Nephron (organoid): ENCODE measurements around the gene ACBD4.
A peak's percentile ranks its signal among the peaks of the same experiment; 100 is the strongest.

ENCODE experiments used
- H3K27ac Mint-ChIP-seq, 3 experiments: 2 replicates each; pipeline ENCODE4 v1.8.0; 2020; ENCODE audit warnings: mixed read lengths in 3 of 3, mild to moderate bottlenecking in 2 of 3, moderate library complexity in 1 of 3
- H3K27me3 Mint-ChIP-seq: 2 replicates; pipeline ENCODE4 v1.8.0; 2021; ENCODE audit warnings: low read depth, mild to moderate bottlenecking, moderate library complexity, mixed read lengths
- H3K36me3 Mint-ChIP-seq: 2 replicates; pipeline ENCODE4 v1.8.0; 2020; ENCODE audit warnings: low read depth, mixed read lengths
- H3K4me1 Mint-ChIP-seq: 2 replicates; pipeline ENCODE4 v1.8.0; 2020; ENCODE audit warnings: mixed read lengths
- H3K4me3 Mint-ChIP-seq, 3 experiments: 2 replicates each; pipeline ENCODE4 v1.8.0; 2020; ENCODE audit warnings: mild to moderate bottlenecking in 3 of 3, mixed read lengths in 3 of 3, moderate library complexity in 2 of 3
- H3K9me3 Mint-ChIP-seq: 2 replicates; pipeline ENCODE4 v1.8.0; 2020; ENCODE audit warnings: mixed read lengths
- CTCF ChIP-seq, 3 experiments: fragments of 200-600 bp; sonication (generic); IDR thresholded peaks; one replicate each; pipeline ENCODE4 v1.5.0; 2021; ENCODE audit warnings: antibody characterized with exemption in 3 of 3; ENCODE audit not compliant: unreplicated experiment in 3 of 3

Gene ACBD4

GRCh38 chr17:45150911-45151809 is 15.7 kb downstream of the ACBD4 start:
- H3K27me3 Mint-ChIP-seq: no peaks in the 10 kb centered on the region
- H3K27ac Mint-ChIP-seq: peak overlapping the region; percentile 70 to 100 (median 72)
- H3K36me3 Mint-ChIP-seq: peaks cover 3% of the 10 kb centered on the region
- TF ChIP-seq CTCF (IDR thresholded peaks at IDR 0.05; ENCODE audit: unreplicated experiment in 3 of 3): no peak
- peak overlapping the region; percentile 92 to 100 (median 96) for H3K4me3 Mint-ChIP-seq
- no peaks in the 10 kb centered on the region for H3K9me3 Mint-ChIP-seq
- H3K4me1 Mint-ChIP-seq: peaks cover 38% of the 10 kb centered on the region

GRCh38 chr17:45155029-45155428 is 19.5 kb downstream of the ACBD4 start:
- no peak overlapping the region for H3K4me3 Mint-ChIP-seq
- peak overlapping the region in 1 of 3 experiments; percentile 45 for H3K27ac Mint-ChIP-seq
- H3K27me3 Mint-ChIP-seq: no peaks in the 10 kb centered on the region
- peaks cover 5% of the 10 kb centered on the region for H3K36me3 Mint-ChIP-seq
- H3K9me3 Mint-ChIP-seq: no peaks in the 10 kb centered on the region
- peaks cover 42% of the 10 kb centered on the region for H3K4me1 Mint-ChIP-seq
- no peak for TF ChIP-seq CTCF (IDR thresholded peaks at IDR 0.05; ENCODE audit: unreplicated experiment in 3 of 3)

GRCh38 chr17:45155483-45155882 is 20.0 kb downstream of the ACBD4 start:
- Mint-ChIP-seq H3K27me3 (no peaks in the 10 kb centered on the region), H3K4me1 (peaks cover 44% of the 10 kb centered on the region), H3K4me3 (peak overlapping the region in 1 of 3 experiments; percentile 17), H3K27ac (peak overlapping the region; percentile 45 to 79 (median 62)), H3K9me3 (no peaks in the 10 kb centered on the region), H3K36me3 (peaks cover 5% of the 10 kb centered on the region)
- no peak for TF ChIP-seq CTCF (IDR thresholded peaks at IDR 0.05; ENCODE audit: unreplicated experiment in 3 of 3)

- Mint-ChIP-seq H3K27me3 (no peaks in the 10 kb centered on the region), H3K36me3 (peaks cover 5% of the 10 kb centered on the region), H3K4me3 (peak overlapping the region in 1 of 3 experiments; percentile 35), H3K4me1 (peaks cover 39% of the 10 kb centered on the region), H3K9me3 (no peaks in the 10 kb centered on the region), H3K27ac (peak overlapping the region; percentile 10 to 79 (median 39))
- TF ChIP-seq CTCF (IDR thresholded peaks at IDR 0.05; ENCODE audit: unreplicated experiment in 3 of 3): no peak
Observed at GRCh38 chr17:45156242-45156641, 20.8 kb downstream of the ACBD4 start.

- Mint-ChIP-seq H3K4me1 (peaks cover 39% of the 10 kb centered on the region), H3K9me3 (no peaks in the 10 kb centered on the region), H3K27me3 (no peaks in the 10 kb centered on the region), H3K36me3 (peaks cover 10% of the 10 kb centered on the region), H3K4me3 (peak overlapping the region; percentile 85 to 89 (median 88)), H3K27ac (peak overlapping the region; percentile 95 to 100 (median 99))
- TF ChIP-seq CTCF (IDR thresholded peaks at IDR 0.05; ENCODE audit: unreplicated experiment in 3 of 3): peak in 2 of 3 experiments; percentile 25 to 44
Observed at GRCh38 chr17:45160447-45161287, 25.2 kb downstream of the ACBD4 start.
